ENCODE measurements around the gene CHRNB2.

GRCh38 chr1:154584267-154584994 is 16.9 kb downstream of the CHRNB2 start:
- TF ChIP-seq CTCF (IDR thresholded peaks at IDR 0.05): no peak
- no peak for TF ChIP-seq POLR2A (IDR thresholded peaks at IDR 0.05)
